ENCODE results near the gene GPR149. TPM values are rescaled to one million over a fixed set of nuclear protein-coding genes. Genes with fewer than 3 reads are reported as not detected.

GPR149 gene
- total RNA-seq, 2 donors from 2014 or later, result 0.09 TPM; not detected in 1

GRCh38 chr3:154431043-154431442, 1.1 kb upstream of the GPR149 start:
- no peaks in the 10 kb centered on the region for H3K36me3 ChIP-seq
- no peaks in the 10 kb centered on the region for H3K9me3 ChIP-seq
- no peak for TF ChIP-seq POLR2A (IDR thresholded peaks at IDR 0.05)
- no peak for TF ChIP-seq POLR2AphosphoS5 (IDR thresholded peaks at IDR 0.05)
- TF ChIP-seq, protein P1, sequence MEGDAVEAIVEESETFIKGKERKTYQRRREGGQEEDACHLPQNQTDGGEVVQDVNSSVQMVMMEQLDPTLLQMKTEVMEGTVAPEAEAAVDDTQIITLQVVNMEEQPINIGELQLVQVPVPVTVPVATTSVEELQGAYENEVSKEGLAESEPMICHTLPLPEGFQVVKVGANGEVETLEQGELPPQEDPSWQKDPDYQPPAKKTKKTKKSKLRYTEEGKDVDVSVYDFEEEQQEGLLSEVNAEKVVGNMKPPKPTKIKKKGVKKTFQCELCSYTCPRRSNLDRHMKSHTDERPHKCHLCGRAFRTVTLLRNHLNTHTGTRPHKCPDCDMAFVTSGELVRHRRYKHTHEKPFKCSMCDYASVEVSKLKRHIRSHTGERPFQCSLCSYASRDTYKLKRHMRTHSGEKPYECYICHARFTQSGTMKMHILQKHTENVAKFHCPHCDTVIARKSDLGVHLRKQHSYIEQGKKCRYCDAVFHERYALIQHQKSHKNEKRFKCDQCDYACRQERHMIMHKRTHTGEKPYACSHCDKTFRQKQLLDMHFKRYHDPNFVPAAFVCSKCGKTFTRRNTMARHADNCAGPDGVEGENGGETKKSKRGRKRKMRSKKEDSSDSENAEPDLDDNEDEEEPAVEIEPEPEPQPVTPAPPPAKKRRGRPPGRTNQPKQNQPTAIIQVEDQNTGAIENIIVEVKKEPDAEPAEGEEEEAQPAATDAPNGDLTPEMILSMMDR (IDR thresholded peaks at IDR 0.05), result no peak
- no peaks in the 10 kb centered on the region for H3K27me3 ChIP-seq (replicated peaks; ENCODE audit: insufficient read depth)
- H3K27ac ChIP-seq, result no peak overlapping the region
- 70% methylated on average over 2 of the region's 2 CpGs for WGBS
- no peak for DNase-seq (ENCODE audit: low spot score)
- no peak overlapping the region for H3K4me3 ChIP-seq
- intact Hi-C loops (cut with DNase I), result no loop called here
- H3K4me1 ChIP-seq (replicated peaks), result no peaks in the 10 kb centered on the region

GRCh38 chr3:154428286-154429206, 1.4 kb downstream of the GPR149 start:
- no peaks in the 10 kb centered on the region for H3K36me3 ChIP-seq
- H3K4me1 ChIP-seq (replicated peaks), result no peaks in the 10 kb centered on the region
- peak; percentile 5 for DNase-seq (ENCODE audit: low spot score)
- 2% methylated on average over 59 of the region's 59 CpGs for WGBS
- H3K9me3 ChIP-seq, result no peaks in the 10 kb centered on the region
- H3K4me3 ChIP-seq, result peak overlapping the region; percentile 3 to 12
- intact Hi-C loops (cut with DNase I), result no loop called here
- no peak for TF ChIP-seq POLR2A (IDR thresholded peaks at IDR 0.05)
- TF ChIP-seq, protein P1 (IDR thresholded peaks at IDR 0.05), result no peak
- TF ChIP-seq POLR2AphosphoS5 (IDR thresholded peaks at IDR 0.05), result no peak
- no peak overlapping the region for H3K27ac ChIP-seq
- no peaks in the 10 kb centered on the region for H3K27me3 ChIP-seq (replicated peaks; ENCODE audit: insufficient read depth)

- Histone ChIP-seq H3K27ac (no peak overlapping the region), H3K36me3 (no peaks in the 10 kb centered on the region), H3K27me3 (replicated peaks; ENCODE audit: insufficient read depth) (no peaks in the 10 kb centered on the region), H3K4me3 (peak overlapping the region in 1 of 2 donors; percentile 12), H3K4me1 (replicated peaks) (no peaks in the 10 kb centered on the region), H3K9me3 (no peaks in the 10 kb centered on the region)
- 5% methylated on average over 29 of the region's 29 CpGs for WGBS
- intact Hi-C loops (cut with DNase I), result no loop called here
- TF ChIP-seq, protein P1 (IDR thresholded peaks at IDR 0.05), result no peak
- no peak for TF ChIP-seq POLR2AphosphoS5 (IDR thresholded peaks at IDR 0.05)
- no peak for TF ChIP-seq POLR2A (IDR thresholded peaks at IDR 0.05)
- DNase-seq (ENCODE audit: low spot score), result no peak
These were observed 2.2 kb downstream of the GPR149 start for GRCh38 chr3:154427685-154428285.

DNA sequence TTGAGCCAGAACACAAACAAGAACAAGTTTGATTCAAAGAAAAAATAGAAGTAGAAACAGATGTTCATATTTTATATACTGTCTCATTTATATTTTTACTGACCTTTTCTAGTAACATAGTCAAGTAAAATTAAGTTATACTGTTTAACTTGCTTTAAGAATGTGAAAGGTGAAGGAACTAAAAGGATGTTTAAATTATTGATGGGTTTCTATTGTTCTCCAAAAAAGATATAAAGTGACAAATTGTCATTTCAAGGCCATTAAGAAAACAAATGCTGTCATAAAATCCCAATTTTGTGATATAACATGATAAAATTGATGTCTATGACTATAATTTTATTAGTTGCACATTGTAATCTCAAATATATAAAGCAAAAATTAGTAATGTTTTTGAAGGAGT, 7.3 kb downstream of the GPR149 start:
- Histone ChIP-seq H3K27ac (no peak overlapping the region), H3K4me3 (no peak overlapping the region), H3K27me3 (replicated peaks; ENCODE audit: insufficient read depth) (no peaks in the 10 kb centered on the region), H3K4me1 (replicated peaks) (no peaks in the 10 kb centered on the region), H3K36me3 (no peaks in the 10 kb centered on the region), H3K9me3 (no peaks in the 10 kb centered on the region)
- intact Hi-C loops (cut with DNase I), result no loop called here
- no peak for DNase-seq (ENCODE audit: low spot score)
- no peak for TF ChIP-seq POLR2A (IDR thresholded peaks at IDR 0.05)
- TF ChIP-seq, protein P1 (IDR thresholded peaks at IDR 0.05), result no peak
- TF ChIP-seq POLR2AphosphoS5 (IDR thresholded peaks at IDR 0.05), result no peak
